Measurements from ENCODE around the gene MYOG.

Gene MYOG

DNA sequence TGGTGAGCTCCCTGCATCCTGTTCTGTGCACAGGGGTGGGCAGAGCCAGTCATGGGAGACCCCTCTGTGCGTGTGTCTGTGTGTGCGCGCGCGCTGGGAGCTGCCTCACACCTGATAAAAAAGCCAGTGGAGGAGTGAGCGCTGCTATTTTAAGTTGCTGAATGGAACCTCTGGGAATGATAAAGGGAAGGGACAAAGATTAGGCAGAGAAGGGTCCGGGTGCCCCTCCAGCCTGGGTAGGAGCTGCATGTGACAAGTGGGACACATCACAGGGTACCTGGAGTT lies 42.6 kb upstream of the MYOG start:
- no peak overlapping the region for H3K27ac ChIP-seq
- TF ChIP-seq ZFX (IDR thresholded peaks at IDR 0.05; ENCODE audit: borderline replicate concordance), result no peak
- TF ChIP-seq, protein P1, sequence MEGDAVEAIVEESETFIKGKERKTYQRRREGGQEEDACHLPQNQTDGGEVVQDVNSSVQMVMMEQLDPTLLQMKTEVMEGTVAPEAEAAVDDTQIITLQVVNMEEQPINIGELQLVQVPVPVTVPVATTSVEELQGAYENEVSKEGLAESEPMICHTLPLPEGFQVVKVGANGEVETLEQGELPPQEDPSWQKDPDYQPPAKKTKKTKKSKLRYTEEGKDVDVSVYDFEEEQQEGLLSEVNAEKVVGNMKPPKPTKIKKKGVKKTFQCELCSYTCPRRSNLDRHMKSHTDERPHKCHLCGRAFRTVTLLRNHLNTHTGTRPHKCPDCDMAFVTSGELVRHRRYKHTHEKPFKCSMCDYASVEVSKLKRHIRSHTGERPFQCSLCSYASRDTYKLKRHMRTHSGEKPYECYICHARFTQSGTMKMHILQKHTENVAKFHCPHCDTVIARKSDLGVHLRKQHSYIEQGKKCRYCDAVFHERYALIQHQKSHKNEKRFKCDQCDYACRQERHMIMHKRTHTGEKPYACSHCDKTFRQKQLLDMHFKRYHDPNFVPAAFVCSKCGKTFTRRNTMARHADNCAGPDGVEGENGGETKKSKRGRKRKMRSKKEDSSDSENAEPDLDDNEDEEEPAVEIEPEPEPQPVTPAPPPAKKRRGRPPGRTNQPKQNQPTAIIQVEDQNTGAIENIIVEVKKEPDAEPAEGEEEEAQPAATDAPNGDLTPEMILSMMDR (IDR thresholded peaks at IDR 0.05), result no peak

DNA sequence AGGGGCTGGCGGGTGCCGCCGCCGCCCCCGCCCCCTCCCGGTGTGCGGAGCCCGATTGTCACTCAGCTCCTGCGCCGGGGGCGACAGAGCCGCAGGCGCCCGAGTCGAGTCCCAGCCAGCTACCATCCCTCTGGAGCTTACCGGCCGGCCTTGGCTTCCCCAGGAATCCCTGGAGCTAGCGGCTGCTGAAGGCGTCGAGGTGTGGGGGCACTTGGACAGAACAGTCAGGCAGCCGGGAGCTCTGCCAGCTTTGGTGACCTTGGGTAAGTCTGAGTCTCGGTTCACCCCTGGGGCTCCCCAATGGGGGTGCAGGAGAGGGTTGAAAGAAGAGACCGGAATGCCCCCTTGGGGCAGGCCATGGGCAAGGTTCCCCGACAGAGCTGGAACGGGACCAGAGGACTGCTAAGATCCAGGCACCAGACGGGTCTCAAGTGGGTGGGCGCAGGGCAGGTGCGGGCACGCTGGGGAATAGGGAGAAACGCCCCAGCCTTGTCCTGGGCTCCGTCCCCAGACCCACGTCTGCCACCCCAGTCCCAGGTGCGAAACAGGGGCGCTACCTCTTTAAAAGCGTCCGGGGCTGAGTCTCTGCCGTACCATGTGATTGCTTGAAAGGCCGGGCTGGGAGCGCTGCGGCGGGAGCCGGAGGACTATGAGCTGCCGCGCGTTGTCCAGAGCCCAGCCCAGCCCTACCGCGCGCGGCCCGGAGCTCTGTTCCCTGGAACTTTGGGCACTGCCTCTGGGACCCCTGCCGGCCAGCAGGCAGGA lies 42.0 kb upstream of the MYOG start, which contains the start of gene ADORA1:
Gene ADORA1 (plus strand): TSS at position 61 of the 765 bp plus-strand sequence. CDS start 1,116 bp downstream, outside the sequence.
- no peak within 1 kb of the TSS for H3K27ac ChIP-seq
- no peak for TF ChIP-seq ZFX (IDR thresholded peaks at IDR 0.05; ENCODE audit: borderline replicate concordance)
- TF ChIP-seq, protein P1 (IDR thresholded peaks at IDR 0.05), result 0 out of 2 replicates have a peak, but pooled peaks have one; percentile 6

DNA sequence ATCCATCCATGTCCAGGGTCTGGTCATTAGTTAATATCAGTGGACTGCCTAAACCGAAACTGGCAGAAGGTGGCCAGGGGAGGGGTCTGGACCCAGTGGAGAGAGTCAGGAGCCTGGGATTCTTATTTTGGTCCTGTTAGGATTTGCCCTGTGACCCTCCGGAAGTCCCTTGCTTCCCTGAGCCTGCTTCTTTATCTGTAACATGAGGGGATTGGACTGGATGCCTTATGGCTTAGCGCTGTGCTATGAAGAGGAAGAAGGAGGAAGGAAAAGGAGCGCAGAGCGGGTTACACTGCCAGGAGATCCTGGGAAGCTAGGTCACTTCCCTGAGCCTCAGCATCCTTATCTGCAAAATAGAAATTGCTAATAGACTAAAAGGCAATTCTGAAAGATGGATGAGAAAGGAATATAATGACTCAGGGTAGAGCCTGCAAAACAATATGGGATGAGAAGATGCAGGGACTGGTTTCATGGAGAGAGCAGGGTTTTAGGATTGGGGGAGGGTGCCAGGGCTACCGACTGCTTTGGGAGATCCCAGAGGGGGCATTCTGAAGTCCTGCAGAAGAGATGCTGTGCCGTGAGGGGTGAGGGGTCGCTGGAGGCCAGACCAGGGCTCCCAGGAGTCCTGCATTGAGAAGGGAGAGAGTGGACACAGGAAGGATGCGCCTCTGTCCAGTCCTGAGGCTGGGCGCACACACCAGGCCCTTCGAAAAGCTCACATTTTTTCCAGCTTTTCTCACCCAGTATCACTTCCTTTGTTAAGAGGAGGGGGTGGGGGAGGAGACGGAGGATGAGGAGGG lies 41.3 kb upstream of the MYOG start:
- no peak overlapping the region for H3K27ac ChIP-seq
- TF ChIP-seq, protein P1 (IDR thresholded peaks at IDR 0.05), result no peak
- TF ChIP-seq ZFX (IDR thresholded peaks at IDR 0.05; ENCODE audit: borderline replicate concordance), result no peak

DNA sequence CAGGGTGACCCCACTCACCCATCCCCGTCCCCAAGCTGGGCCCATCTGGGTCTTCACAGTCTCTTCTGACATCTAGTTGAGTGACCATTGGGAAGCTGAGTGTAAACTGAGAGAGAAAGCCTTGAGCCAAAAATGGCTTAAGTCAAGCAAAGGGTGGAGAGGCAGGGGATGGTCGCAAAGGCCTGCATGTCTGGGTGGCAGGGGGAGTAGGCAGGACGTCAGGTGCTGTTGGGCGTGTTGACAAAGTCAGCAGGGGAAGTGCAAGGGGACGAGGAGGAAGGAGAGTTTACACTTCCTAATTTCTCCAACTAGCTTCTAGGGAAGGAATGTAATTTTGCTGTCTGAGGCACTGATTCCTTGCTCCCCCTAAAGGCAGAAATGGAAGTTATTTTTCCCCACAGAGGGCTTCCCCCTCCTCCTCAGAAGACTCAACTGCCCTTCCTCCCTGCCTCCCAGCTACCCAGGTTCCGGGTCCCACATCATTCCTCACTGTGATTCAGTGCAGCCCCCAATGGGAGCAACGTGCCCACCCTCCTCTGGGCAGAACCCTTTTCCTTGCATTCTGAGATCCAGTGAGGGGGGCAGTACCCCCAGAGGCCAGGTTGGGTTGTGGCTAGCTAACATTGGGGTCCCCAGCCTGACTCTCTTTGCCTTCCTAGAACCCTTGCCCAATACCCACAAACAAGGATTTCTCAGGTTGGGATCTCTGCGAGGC lies 40.5 kb upstream of the MYOG start:
- TF ChIP-seq, protein P1 (IDR thresholded peaks at IDR 0.05), result peak; percentile 49
- no peak for TF ChIP-seq ZFX (IDR thresholded peaks at IDR 0.05; ENCODE audit: borderline replicate concordance)
- H3K27ac ChIP-seq, result no peak overlapping the region

DNA sequence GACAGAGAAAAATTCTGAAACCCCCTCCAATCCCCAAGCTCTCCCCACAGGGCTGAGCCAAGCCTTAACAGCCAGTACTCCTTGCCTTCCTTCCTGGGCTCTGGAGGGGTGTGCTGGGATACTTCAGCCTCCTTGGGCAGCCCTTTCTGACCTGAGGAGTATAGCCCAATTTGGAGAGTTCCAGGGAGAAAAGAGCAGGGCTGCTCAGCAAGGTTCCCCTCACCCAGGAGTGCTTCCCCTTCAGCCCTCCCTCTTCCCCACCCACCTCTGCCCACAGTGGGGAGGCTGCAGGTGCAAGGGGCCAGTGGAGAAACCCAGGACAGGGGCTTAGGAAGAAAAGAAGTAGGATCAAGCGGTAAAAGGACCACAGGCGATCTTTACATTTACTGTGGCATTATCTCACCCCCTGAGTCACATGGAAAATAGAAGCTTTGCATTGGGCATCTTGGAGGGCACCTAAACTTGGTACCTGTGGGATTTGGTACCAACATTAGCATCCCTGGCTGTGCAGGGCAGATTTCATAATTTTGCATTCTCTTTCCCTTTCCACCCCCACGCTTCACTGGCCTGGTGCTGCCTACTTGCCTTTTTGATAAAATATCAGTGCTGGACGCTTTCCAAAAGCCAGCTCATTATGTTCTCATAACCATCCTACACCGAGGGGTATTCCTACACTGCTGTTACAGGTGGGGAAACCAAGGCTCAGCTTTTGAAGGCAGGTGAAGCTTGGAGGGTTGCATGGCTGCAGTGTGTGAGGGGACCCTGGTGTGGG lies 38.9 kb upstream of the MYOG start:
- TF ChIP-seq ZFX (IDR thresholded peaks at IDR 0.05; ENCODE audit: borderline replicate concordance), result no peak
- TF ChIP-seq, protein P1 (IDR thresholded peaks at IDR 0.05), result no peak

DNA sequence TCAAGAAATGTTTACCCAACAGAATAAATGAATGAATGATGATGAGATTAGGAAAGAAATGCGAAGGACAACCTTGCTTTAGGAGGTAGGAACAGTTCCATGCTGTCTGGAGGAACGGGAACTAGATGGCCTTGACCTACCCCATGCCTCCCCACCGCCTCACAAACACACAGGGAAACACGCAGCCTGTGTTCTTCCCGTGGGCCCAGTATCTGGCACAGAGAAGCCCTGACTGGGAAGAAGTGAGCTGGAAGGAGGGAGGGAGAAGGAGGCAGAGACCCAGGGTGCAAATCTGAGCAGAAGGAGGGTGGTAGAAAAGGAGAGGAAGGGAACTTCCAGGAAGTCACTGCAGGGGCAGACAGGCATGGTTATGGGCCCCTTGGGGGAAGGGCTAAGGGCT lies 38.2 kb upstream of the MYOG start:
- TF ChIP-seq ZFX (IDR thresholded peaks at IDR 0.05; ENCODE audit: borderline replicate concordance), result no peak
- TF ChIP-seq, protein P1 (IDR thresholded peaks at IDR 0.05), result no peak
- no peak overlapping the region for H3K27ac ChIP-seq

More for the DNA sequence above, 38.9 kb upstream of the MYOG start:
- H3K27ac ChIP-seq, result no peak overlapping the region

Data from 22Rv1 (cell line).